GM21423 (cell line): Measurements from ENCODE around the gene P2RX3.
"Not testable (repeated sequence)": the region's sequence is repeated elsewhere in the genome, so short reads cannot be mapped to it uniquely, and the experiment has no call there.

ENCODE experiments used
- ATAC-seq: cut with Tn5 transposase; IDR thresholded peaks from one replicate; pipeline ENCODE4 v1.9.1; 2021; ENCODE audit warnings: mild to moderate bottlenecking, moderate library complexity; ENCODE audit not compliant: unreplicated experiment

Gene P2RX3

DNA sequence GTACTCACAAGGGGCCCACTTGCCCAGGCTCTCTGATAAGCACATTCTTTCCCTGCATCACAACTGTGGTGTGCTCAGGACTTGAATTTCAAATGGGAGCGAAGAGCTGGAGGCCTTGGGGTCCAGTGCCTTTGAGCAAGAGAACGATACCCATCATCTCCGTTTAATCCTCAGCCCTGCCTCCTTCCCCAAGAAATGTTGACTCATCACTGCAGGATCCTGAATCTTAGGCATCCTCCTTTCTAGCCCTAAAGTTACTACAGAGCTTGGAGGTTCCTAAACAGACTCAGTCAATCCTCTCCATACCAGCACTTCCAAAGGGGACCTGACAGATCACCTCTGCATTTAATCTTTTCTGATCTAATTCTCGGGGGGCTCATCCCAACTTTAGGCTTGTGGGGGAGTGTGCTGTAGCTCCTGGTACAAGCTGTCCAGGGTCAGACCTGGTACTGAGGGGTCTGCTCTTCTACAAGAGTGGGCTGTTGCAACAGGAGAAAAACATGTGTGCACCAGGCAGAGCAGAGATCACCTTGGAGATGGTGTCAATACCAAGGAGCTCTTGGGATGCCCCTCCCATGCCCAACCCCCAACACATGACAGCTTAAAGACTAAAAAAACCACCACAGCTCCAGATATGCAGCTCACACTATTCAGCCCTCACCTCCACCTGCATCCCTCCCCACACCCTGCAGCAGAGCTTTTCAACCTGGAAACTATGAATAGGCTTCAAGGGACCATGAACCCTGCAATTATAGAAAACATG, 56.2 kb downstream of the P2RX3 start:
- ATAC-seq, result no peak

GRCh38 chr11:57395905-57396623, 57.9 kb downstream of the P2RX3 start:
- no peak for ATAC-seq

DNA sequence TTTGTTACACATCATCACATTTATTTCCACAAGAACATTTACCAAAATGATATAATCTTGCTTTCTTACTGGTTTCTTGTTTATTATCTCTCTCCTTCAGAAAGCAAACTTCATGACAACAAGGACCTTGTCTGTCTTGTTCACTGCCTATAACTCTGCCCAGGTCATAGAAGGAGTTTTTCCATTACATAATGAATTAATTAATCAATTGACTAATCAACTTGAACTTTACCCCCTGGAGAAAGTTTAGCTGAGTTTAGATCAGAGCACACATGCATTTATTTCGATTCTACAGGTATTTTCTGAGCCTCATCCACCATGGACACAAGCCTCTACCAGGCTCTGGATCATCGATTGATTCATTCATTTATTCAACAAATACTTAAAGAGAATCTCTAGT, 58.6 kb downstream of the P2RX3 start:
- no peak for ATAC-seq

- ATAC-seq, result no peak
Measured at GRCh38 chr11:57397394-57397990, 59.3 kb downstream of the P2RX3 start.

- ATAC-seq, result no peak
Measured at GRCh38 chr11:57399221-57399620, 61.1 kb downstream of the P2RX3 start.

- ATAC-seq, result no peak
Measured at GRCh38 chr11:57399972-57400578, 61.9 kb downstream of the P2RX3 start.

DNA sequence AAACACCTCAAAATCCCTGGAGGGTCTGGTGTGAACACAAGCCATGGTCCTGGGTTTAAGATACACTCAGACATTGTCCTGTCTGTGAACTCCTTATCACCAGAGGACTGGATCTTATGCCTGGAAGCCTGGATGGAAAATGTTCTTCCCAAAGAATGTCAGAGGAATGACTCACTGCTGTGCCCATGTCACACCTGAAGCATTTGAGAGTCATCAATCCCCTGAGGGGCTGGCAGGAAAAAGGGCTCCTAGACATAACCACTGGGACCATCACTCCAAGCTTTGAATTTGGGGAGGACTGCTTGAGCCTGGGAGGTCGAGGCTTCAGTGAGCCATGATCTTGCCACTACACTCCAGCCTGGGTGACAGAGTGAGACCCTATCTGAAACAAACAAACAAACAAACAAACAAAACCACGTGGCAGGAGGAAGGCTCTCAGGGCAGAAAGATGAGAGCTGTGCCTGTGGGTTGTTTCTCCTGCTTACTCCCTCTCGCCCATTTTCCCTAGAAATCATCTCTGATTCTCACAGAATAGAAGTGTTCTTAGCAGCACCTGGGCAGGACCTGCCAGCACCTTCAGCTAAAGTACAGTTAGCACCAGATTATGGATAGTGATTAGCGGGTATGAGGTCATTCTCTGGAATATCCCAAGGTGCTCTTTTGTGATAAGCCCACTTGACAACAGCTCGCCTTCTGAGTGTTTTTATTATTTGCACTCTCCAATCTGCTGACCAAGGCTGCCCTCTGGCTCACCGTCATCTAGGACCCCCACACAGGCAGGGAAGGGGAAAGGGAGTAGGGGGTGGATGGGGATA, 64.2 kb downstream of the P2RX3 start:
- ATAC-seq, result no peak

DNA sequence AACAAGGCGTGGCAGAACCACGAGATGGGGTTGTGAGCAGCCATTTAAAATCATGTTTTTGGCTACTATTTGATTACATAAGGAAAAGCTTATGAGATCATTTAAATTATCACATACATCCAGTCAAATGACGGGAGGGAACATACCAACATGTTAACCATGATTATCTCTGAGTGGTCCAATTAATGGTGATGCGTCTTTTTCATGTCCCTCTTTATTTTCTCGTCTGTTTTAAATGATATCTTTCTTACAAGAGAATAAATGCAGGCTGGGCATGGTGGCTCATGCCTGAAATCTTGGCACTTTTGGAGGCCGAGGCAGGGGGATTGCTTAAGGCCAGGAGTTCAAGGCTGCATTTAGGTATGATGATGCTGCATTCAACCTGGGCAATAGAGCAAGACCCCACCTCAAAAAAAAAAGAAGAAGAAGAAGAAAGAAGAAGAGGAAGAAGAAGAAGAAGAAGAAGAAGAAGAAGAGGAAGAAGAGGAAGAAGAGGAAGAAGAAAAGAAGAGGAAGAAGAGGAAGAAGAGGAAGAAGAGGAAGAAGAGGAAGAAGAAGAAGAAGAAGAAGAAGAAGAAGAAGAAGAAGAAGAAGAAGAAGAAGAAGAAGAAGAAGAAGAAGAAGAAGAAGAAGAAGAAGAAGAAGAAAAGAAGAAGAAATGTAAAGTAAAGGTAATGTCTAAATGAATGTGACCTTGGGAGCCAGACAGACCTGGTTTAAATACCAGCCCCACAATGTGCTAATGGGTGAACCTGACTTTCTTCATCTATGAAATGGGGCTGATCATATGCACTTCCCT, 65.0 kb downstream of the P2RX3 start:
- ATAC-seq, result not testable (repeated sequence)

- ATAC-seq, result no peak
Measured at GRCh38 chr11:57403802-57404147, 65.6 kb downstream of the P2RX3 start.

DNA sequence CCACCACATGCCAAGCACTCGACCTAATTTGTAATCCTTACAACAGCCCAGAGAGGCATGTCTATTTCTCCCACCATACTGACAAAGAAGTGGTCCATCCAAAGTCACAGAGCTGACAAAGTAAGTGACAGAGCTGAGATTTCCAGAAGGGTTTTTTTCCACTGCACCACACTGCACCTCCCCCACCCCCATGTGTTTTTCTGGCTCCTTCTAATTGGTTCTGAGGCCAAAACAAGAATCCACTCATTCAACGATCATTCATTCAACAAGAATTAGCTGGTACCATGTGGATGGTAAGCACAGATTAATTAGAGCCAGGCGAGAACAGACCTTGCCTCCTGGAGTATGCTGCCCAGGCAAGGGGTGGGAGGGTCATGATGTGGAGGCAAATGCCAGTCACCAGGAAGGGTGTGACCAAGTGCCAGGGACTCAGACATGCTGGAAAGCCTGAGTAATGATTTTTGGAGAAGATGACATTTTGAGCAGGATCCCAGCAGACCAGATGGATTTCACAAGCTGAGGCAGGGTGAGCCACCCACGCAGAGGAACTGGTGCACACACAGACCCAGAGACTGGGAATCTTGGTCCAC, 67.2 kb downstream of the P2RX3 start:
- no peak for ATAC-seq

GRCh38 chr11:57406337-57406904, 68.3 kb downstream of the P2RX3 start:
- peak; percentile 73 for ATAC-seq

DNA sequence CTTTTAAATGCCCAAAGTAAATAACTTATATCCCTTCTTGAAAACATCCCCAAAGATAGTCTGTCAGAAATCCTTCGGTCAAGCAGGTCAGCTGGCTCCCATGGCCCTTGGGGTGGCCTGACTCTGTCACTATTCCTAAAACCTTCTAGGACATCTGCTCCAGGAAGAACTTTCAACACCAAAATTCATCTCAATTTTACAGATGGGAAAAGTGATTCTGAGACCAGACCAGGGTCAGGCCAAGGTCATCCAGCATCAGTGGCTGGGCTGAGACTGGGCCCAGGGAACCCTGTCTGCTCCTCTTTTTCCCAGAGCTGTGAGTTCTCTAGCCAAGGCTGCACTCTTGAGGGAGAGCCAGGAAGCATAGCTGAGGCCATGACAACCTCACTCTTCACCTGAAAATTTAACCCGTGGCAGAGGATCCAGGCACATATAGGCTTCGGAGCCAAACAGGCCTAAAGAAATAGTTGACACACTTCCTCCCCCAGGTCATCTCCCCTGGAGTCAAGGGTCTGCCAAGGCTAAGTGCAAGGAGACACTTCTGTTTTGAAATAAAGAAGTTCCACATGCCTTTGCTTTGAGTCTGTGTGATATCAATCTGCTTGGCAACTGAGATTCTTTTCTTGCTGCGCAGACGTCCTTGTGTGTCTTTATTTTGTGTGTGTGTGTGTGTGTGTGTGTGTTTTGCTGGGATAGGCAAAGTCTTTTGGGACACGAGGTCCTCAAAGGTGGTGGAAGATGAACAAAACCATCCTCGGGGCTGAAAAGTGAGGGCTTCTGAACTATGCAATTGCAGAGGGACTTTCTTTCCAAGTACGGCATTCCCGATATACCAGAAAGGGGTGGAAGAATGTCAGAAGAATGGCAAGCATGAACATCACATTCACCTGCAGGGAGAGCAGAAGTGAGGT, 69.1 kb downstream of the P2RX3 start:
- no peak for ATAC-seq

GRCh38 chr11:57407941-57408475, 69.9 kb downstream of the P2RX3 start:
- no peak for ATAC-seq

GRCh38 chr11:57408771-57409170, 70.6 kb downstream of the P2RX3 start:
- no peak for ATAC-seq

- ATAC-seq, result no peak
Measured at GRCh38 chr11:57409321-57410100, 71.4 kb downstream of the P2RX3 start.

DNA sequence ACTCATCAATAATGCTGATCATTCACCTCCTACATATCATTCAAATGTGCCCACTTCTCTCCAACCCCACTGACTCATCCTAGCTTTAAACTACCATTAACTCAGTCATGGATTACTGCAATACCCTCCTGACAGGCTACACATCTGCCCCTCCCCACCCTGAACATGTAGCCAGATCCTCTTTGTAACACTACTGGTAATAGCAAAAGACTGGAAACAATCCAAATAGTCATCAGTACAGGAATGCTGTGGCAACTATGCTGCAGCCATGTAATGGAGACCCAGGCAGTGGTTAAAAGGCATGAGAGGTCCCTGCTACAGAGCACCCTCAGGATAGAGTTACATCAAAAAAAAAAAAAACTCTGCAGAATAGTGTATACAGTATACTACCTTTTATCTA, 72.1 kb downstream of the P2RX3 start:
- ATAC-seq, result no peak

- ATAC-seq, result no peak
Measured at GRCh38 chr11:57413681-57414080, 75.5 kb downstream of the P2RX3 start.
